Stimulated activated CD4-positive, alpha-beta T cell treated with anti-CD3 and anti-CD28 coated beads, TNF-alpha, amount 100 ng/mL, for 24 hours (primary cell): ENCODE measurements around the gene TRAF1.

Experiments
- DNase-seq, 3 experiments: peaks; one replicate each; pipeline ENCODE4 v3.0.0-alpha.2; 2020; ENCODE audit warnings: low read depth in 3 of 3

Gene TRAF1

GRCh38 chr9:120905315-120906164 lies 21.1 kb downstream of the TRAF1 start:
- DNase-seq: no peak

GRCh38 chr9:120904978-120905301 lies 21.7 kb downstream of the TRAF1 start:
- DNase-seq: no peak

GRCh38 chr9:120904061-120904977 lies 22.3 kb downstream of the TRAF1 start:
- no peak for DNase-seq

GRCh38 chr9:120902569-120903535 lies 23.7 kb downstream of the TRAF1 start:
- no peak for DNase-seq

GRCh38 chr9:120901755-120902568 lies 24.6 kb downstream of the TRAF1 start:
- no peak for DNase-seq

GRCh38 chr9:120900824-120901223 lies 25.8 kb downstream of the TRAF1 start:
- no peak for DNase-seq

GRCh38 chr9:120899490-120900068 lies 27.0 kb downstream of the TRAF1 start:
- DNase-seq: no peak

- DNase-seq: no peak
Measured at GRCh38 chr9:120898396-120898795, 28.2 kb downstream of the TRAF1 start.

- no peak for DNase-seq
Measured at GRCh38 chr9:120895951-120896350, 30.6 kb downstream of the TRAF1 start.

- DNase-seq: no peak
Measured at GRCh38 chr9:120894321-120895148, 32.1 kb downstream of the TRAF1 start.

- no peak for DNase-seq
Measured at GRCh38 chr9:120893611-120894307, 32.8 kb downstream of the TRAF1 start.

- peak in 1 of 3 experiments; percentile 46 for DNase-seq
Measured at GRCh38 chr9:120892748-120893610, 33.6 kb downstream of the TRAF1 start.

GRCh38 chr9:120891884-120892747 lies 34.5 kb downstream of the TRAF1 start:
- no peak for DNase-seq

- DNase-seq: peak in 1 of 3 experiments; percentile 68
Measured at GRCh38 chr9:120891245-120891883, 35.2 kb downstream of the TRAF1 start.

- no peak for DNase-seq
Measured at GRCh38 chr9:120890320-120891244, 36.0 kb downstream of the TRAF1 start.
